ENCODE results near the gene TMCO6. TPM values are rescaled to one million over a fixed set of nuclear protein-coding genes. Genes with fewer than 3 reads are reported as not detected.
A peak's percentile ranks its signal among the peaks of the same experiment; 100 is the strongest.

TMCO6 gene
- polyA plus RNA-seq, 3 donors, result 9.8 to 45.5 (median 12.6) TPM

DNA sequence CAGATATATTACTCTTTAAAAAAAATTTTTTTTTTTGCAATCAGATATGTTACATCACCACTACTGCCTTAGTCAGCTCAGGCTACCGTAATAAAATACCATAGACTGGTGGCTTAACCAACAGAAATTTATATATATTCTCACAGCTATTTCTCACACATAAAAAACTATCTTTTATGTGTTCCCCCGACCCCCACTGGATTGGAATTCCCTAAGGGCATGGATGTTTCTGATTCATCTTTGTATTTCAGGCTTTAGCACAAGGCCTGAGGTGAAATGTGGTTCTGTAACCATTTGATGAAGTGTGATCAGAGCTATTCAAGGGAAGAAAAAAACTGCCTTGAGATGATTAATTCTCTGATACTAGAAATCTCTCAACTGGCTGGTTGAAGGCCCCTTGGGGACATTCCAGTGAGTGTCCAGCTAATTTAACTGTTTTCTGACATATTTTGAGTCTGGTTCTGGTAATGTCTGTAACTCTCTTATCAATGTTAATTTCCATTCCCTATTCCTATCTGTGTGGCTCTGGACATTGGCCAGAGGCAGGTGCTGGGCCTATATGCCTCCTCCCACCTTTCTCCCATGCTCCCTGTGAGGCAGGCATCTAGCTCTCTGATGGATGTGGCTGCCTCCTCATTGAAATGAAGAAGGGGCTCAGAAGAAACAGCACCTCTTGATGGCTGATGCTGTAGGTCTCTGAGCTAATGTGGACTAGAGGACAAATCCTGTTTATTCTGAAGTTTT is 8.8 kb upstream of the TMCO6 start:
- H3K4me3 ChIP-seq (replicated peaks in 1 of 3; ENCODE audit: low read depth in 2 of 3, low read length in 3 of 3), result peak overlapping the region; percentile 76 to 98 (median 97)
- H3K4me1 Mint-ChIP-seq, result peaks cover 59% of the 10 kb centered on the region
- H3K9me3 ChIP-seq (replicated peaks in 1 of 2; ENCODE audit: control insufficient read depth in 1 of 2, insufficient read depth in 1 of 2, low read length in 2 of 2), result peaks cover 0 to 10% of the 10 kb centered on the region in 2 donors
- H3K36me3 Mint-ChIP-seq, result peaks cover 35 to 51% of the 10 kb centered on the region in 2 donors
- peak in 2 of 3 donors; percentile 61 to 76 for DNase-seq
- peaks cover 55% of the 10 kb centered on the region for H3K79me2 ChIP-seq (ENCODE audit: insufficient read depth, low read length)
- intact Hi-C loops (cut with micrococcal nuclease), result loop anchor here (5.0 kb wide), 1 partner anchor 33 kb away; no protein-coding TSS in a partner anchor
- no CpG with 5 or more reads among the region's 2 CpGs for WGBS (ENCODE audit: insufficient coverage)
- TF ChIP-seq, protein P1, sequence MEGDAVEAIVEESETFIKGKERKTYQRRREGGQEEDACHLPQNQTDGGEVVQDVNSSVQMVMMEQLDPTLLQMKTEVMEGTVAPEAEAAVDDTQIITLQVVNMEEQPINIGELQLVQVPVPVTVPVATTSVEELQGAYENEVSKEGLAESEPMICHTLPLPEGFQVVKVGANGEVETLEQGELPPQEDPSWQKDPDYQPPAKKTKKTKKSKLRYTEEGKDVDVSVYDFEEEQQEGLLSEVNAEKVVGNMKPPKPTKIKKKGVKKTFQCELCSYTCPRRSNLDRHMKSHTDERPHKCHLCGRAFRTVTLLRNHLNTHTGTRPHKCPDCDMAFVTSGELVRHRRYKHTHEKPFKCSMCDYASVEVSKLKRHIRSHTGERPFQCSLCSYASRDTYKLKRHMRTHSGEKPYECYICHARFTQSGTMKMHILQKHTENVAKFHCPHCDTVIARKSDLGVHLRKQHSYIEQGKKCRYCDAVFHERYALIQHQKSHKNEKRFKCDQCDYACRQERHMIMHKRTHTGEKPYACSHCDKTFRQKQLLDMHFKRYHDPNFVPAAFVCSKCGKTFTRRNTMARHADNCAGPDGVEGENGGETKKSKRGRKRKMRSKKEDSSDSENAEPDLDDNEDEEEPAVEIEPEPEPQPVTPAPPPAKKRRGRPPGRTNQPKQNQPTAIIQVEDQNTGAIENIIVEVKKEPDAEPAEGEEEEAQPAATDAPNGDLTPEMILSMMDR (IDR thresholded peaks at IDR 0.05), result no peak
- peaks cover 14 to 24% of the 10 kb centered on the region in 2 donors for H3K36me3 ChIP-seq (replicated peaks in 1 of 2; ENCODE audit: control insufficient read depth in 1 of 2, insufficient read depth in 2 of 2, low read length in 2 of 2)
- peaks cover 4 to 17% (median 12%) of the 10 kb centered on the region in 7 donors for H3K9me3 Mint-ChIP-seq
- H3K27ac ChIP-seq (ENCODE audit: low read depth in 1 of 2, low read length in 2 of 2), result peak overlapping the region; percentile 96 to 97
- H3K4me1 ChIP-seq (ENCODE audit: control insufficient read depth in 1 of 2, insufficient read depth in 2 of 2, low read length in 2 of 2), result peaks cover 30 to 59% of the 10 kb centered on the region in 2 donors
- H3K4me2 ChIP-seq (replicated peaks; ENCODE audit: extremely low read depth, low read length, poor library complexity, severe bottlenecking), result peak overlapping the region; percentile 100
- H3K9ac ChIP-seq (ENCODE audit: insufficient read depth, low read length, poor library complexity, severe bottlenecking), result peak overlapping the region; percentile 89
- peaks cover 0 to 2% (median 0%) of the 10 kb centered on the region in 3 donors for H3K27me3 Mint-ChIP-seq (ENCODE audit: low read depth in 3 of 3)
- H4K20me1 ChIP-seq (ENCODE audit: insufficient read depth, low read length), result peaks cover 31% of the 10 kb centered on the region
- peak overlapping the region; percentile 97 to 99 (median 98) for H3K27ac Mint-ChIP-seq
- H2AFZ ChIP-seq (ENCODE audit: insufficient read depth, low read depth, low read length, poor library complexity, severe bottlenecking), result peak overlapping the region; percentile 15
- H3K27me3 ChIP-seq (ENCODE audit: control insufficient read depth in 2 of 2, insufficient read depth in 2 of 2, low read length in 2 of 2), result no peaks in the 10 kb centered on the region
- peak overlapping the region; percentile 92 to 100 for H3K4me3 Mint-ChIP-seq

DNA sequence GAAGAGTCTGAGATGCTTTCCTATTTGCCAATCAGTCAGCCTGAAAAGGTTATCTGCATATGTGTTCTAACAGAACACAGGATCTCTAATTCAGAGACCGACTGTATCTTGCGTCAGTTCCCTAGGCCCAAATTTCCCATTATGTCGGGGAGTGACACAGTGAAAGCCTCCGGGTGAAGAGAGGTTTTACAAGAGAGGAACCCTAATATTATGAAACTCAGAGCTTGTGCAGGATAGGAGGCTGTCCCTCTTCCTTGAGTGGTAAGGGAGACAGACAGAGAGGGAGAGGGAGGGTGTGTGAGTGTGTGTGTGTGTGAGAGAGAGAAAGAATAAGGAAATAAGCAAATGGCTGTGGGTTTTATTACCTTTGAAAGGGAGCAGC is 8.2 kb upstream of the TMCO6 start:
- Mint-ChIP-seq H3K27me3 (ENCODE audit: low read depth in 3 of 3) (peaks cover 0 to 4% (median 0%) of the 10 kb centered on the region in 3 donors), H3K4me3 (peak overlapping the region; percentile 92 to 100), H3K36me3 (peaks cover 33 to 51% of the 10 kb centered on the region in 2 donors), H3K4me1 (peaks cover 55% of the 10 kb centered on the region), H3K9me3 (peaks cover 4 to 17% (median 12%) of the 10 kb centered on the region in 7 donors), H3K27ac (peak overlapping the region; percentile 97 to 99 (median 98))
- Histone ChIP-seq H3K4me1 (ENCODE audit: control insufficient read depth in 1 of 2, insufficient read depth in 2 of 2, low read length in 2 of 2) (peaks cover 30 to 62% of the 10 kb centered on the region in 2 donors), H3K36me3 (replicated peaks in 1 of 2; ENCODE audit: control insufficient read depth in 1 of 2, insufficient read depth in 2 of 2, low read length in 2 of 2) (peaks cover 14 to 24% of the 10 kb centered on the region in 2 donors), H3K4me3 (replicated peaks in 1 of 3; ENCODE audit: low read depth in 2 of 3, low read length in 3 of 3) (peak overlapping the region; percentile 76 to 98 (median 97)), H3K4me2 (replicated peaks; ENCODE audit: extremely low read depth, low read length, poor library complexity, severe bottlenecking) (peak overlapping the region; percentile 100), H3K9ac (ENCODE audit: insufficient read depth, low read length, poor library complexity, severe bottlenecking) (peak overlapping the region; percentile 89), H3K27me3 (ENCODE audit: control insufficient read depth in 2 of 2, insufficient read depth in 2 of 2, low read length in 2 of 2) (no peaks in the 10 kb centered on the region), H3K79me2 (ENCODE audit: insufficient read depth, low read length) (peaks cover 55% of the 10 kb centered on the region), H3K27ac (ENCODE audit: low read depth in 1 of 2, low read length in 2 of 2) (peak overlapping the region; percentile 96 to 97), H3K9me3 (replicated peaks in 1 of 2; ENCODE audit: control insufficient read depth in 1 of 2, insufficient read depth in 1 of 2, low read length in 2 of 2) (peaks cover 0 to 10% of the 10 kb centered on the region in 2 donors), H2AFZ (ENCODE audit: insufficient read depth, low read depth, low read length, poor library complexity, severe bottlenecking) (peak overlapping the region; percentile 15), H4K20me1 (ENCODE audit: insufficient read depth, low read length) (peaks cover 31% of the 10 kb centered on the region)
- TF ChIP-seq, protein P1 (IDR thresholded peaks at IDR 0.05), result no peak
- intact Hi-C loops (cut with micrococcal nuclease), result loop anchor here (5.0 kb wide), 1 partner anchor 34 kb away; no protein-coding TSS in a partner anchor
- DNase-seq, result peak; percentile 80 to 94 (median 91)
- no CpG with 5 or more reads among the region's 4 CpGs for WGBS (ENCODE audit: insufficient coverage)

All from CD14-positive monocyte (primary cell).